Stimulated activated CD4-positive, alpha-beta T cell treated with anti-CD3 and anti-CD28 coated beads, Interleukin-4, amount 100 ng/mL, for 48 hours (primary cell): ENCODE measurements around the gene TMEM145.
"Not testable (repeated sequence)": the region's sequence is repeated elsewhere in the genome, so short reads cannot be mapped to it uniquely, and the experiment has no call there.

Experiments used
- DNase-seq, 2 donors: peaks; one replicate each; pipeline ENCODE4 v3.0.0-alpha.2; 2020; ENCODE audit warnings: low read depth in 2 of 2

Gene TMEM145

GRCh38 chr19:42334697-42335373 is 21.7 kb downstream of the TMEM145 start:
- no peak for DNase-seq

- DNase-seq = no peak
Measured at GRCh38 chr19:42335374-42335936, 22.3 kb downstream of the TMEM145 start.

GRCh38 chr19:42335971-42336370 is 22.9 kb downstream of the TMEM145 start:
- DNase-seq = no peak

- DNase-seq = not testable (repeated sequence)
Measured at GRCh38 chr19:42339126-42339860, 26.2 kb downstream of the TMEM145 start.

- DNase-seq = not testable (repeated sequence)
Measured at GRCh38 chr19:42339922-42340321, 26.8 kb downstream of the TMEM145 start.

GRCh38 chr19:42343344-42344110 is 30.4 kb downstream of the TMEM145 start:
- DNase-seq = no peak

GRCh38 chr19:42344336-42344893 is 31.3 kb downstream of the TMEM145 start:
- DNase-seq = no peak

- DNase-seq = no peak
Measured at GRCh38 chr19:42345191-42345812, 32.2 kb downstream of the TMEM145 start.

- DNase-seq = no peak
Measured at GRCh38 chr19:42348211-42348610, 35.1 kb downstream of the TMEM145 start.

GRCh38 chr19:42349378-42350107 is 36.4 kb downstream of the TMEM145 start:
- DNase-seq = no peak

GRCh38 chr19:42350417-42350816 is 37.3 kb downstream of the TMEM145 start:
- DNase-seq = no peak

GRCh38 chr19:42351079-42351735 is 38.1 kb downstream of the TMEM145 start:
- DNase-seq = no peak

GRCh38 chr19:42352301-42353259 is 39.5 kb downstream of the TMEM145 start:
- no peak for DNase-seq

GRCh38 chr19:42353341-42354015 is 40.4 kb downstream of the TMEM145 start:
- DNase-seq = no peak

- DNase-seq = no peak
Measured at GRCh38 chr19:42355896-42356295, 42.8 kb downstream of the TMEM145 start.

- DNase-seq = no peak
Measured at GRCh38 chr19:42356686-42357085, 43.6 kb downstream of the TMEM145 start.

- DNase-seq = no peak
Measured at GRCh38 chr19:42357290-42357689, 44.2 kb downstream of the TMEM145 start.

GRCh38 chr19:42360787-42361544 is 47.9 kb downstream of the TMEM145 start:
- no peak for DNase-seq
